Measurements from ENCODE around the gene AP1G2.
"Not testable (repeated sequence)": the region's sequence is repeated elsewhere in the genome, so short reads cannot be mapped to it uniquely, and the experiment has no call there.

The AP1G2 gene

DNA sequence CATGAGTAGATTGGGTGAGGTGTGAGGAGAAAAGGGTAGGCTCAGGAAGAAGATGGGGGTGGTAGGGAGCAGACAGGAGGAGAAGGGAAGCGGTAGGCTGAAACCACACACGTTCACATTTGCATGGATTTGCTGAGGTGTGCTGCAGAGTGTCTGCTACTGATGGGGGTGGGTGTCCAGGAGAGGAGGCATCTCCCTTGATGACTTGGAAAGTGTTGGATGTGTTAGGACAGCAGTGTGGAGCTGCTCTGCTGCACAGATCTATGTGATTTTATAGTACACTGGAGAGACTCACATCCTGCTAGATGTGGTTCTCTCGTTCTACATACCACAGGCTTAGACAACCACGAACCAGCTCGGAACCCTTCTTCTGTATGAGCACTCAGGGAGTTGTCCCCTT, 25.3 kb downstream of the AP1G2 start:
- no peak for DNase-seq

- DNase-seq = no peak
These were observed 27.5 kb downstream of the AP1G2 start for GRCh38 chr14:23540141-23540469.

- DNase-seq = peak in 29 of 58 donors; percentile 19 to 77 (median 34)
These were observed 28.1 kb downstream of the AP1G2 start for GRCh38 chr14:23539248-23540140.

- peak in 37 of 58 donors; percentile 16 to 73 (median 41) for DNase-seq
These were observed 28.8 kb downstream of the AP1G2 start for GRCh38 chr14:23538785-23539184.

- DNase-seq = no peak
These were observed 29.4 kb downstream of the AP1G2 start for GRCh38 chr14:23538050-23538718.

DNA sequence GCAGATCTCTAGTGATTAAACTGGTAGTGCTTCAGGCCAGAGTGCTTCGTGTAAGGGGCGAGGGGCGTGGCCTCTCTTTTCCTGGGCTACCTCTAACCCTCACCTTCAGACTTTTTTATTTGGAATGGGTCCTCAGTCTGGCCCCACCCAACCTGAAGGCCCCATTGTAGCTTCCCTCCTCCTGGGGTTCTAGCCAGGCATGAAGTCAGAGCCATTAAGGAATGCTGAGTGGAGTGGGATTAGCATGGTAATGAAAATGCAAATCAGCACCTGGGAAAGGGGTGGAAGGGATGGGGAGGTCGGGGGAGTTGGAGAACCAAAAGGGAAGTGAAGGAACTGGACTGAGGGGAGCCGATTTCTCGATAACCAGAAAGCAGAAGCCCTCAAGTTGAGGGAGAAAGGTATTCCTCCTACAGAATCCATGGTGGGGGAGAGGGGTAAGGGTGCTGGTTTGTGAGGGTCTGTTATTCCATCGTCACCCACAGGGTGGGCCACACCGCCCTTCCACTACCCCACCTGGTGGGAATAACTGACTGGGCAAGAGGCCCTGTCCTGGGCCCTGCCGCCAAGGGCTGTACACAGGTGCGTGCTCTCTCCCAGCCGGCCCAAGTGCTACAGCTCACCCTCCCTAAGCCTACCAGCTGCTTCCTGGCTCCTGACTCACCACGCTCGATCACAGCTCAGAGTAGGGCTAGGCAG, 30.1 kb downstream of the AP1G2 start:
- peak in 6 of 58 donors; percentile 16 to 41 (median 34) for DNase-seq

DNA sequence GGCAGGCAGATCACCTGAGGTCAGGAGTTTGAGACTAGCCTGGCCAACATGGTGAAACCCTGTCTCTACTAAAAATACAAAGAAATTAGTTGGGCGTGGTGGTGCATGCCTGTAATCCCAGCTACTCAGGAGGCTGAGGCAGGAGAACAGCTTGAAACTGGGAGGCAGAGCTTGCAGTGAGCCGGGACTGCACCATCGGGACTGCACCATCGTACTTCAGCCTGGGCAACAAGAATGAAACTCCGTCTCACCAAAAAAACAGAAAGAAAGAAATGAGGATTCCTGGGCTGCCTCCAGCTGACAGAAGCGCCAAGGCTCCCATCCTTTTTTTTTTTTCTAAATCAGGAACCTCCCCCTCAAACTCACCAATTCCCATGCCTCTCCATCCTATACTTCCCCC, 30.7 kb downstream of the AP1G2 start:
- DNase-seq = not testable (repeated sequence)

- DNase-seq = no peak
These were observed 31.1 kb downstream of the AP1G2 start for GRCh38 chr14:23536494-23536893.

GRCh38 chr14:23535943-23536342, 31.6 kb downstream of the AP1G2 start:
- DNase-seq = no peak

DNA sequence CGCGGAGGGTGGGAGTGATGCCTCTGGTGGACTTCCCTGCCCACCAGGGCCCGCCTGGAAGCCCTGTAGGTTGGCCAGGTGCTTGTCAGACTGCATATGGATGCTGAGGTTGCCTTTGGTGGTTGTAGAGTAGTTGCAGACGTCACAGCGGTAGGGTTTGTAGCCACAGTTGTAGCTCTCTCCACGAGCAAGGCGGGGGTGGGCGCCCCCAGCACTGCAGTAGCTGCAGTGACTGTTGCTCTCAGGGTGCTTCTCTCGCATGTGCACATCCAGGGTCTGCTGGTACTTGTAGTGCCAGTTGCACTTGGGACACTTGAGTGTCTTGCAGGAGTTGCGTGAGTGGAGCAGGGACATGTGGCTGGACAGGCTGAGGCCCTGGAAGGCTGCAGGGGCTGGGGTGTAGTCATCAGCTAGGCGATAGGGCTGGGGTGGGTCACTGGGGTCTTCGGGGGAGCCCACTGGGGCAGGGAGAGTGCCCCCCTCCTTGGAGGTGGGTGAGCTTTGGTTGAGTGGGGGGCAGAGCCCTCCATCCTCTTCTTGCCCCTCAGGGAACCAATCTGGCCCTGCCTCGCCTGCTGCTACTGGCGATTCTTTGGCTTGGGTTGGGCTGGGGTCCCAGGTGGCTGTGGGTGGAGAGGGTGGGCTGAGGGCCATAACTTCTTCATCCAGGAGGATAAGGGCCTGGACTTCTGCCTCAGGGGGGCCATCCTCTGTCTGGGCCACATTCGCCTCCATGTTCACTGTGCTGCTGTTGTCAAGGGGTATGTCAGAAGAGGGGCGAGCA, 33.7 kb downstream of the AP1G2 start:
- no peak for DNase-seq

GRCh38 chr14:23532658-23533057, 34.9 kb downstream of the AP1G2 start:
- no peak for DNase-seq

- no peak for DNase-seq
These were observed 36.2 kb downstream of the AP1G2 start for GRCh38 chr14:23531391-23531790.

GRCh38 chr14:23530375-23531055, 37.1 kb downstream of the AP1G2 start:
- DNase-seq = no peak

- no peak for DNase-seq
These were observed 38.6 kb downstream of the AP1G2 start for GRCh38 chr14:23529016-23529415.

DNA sequence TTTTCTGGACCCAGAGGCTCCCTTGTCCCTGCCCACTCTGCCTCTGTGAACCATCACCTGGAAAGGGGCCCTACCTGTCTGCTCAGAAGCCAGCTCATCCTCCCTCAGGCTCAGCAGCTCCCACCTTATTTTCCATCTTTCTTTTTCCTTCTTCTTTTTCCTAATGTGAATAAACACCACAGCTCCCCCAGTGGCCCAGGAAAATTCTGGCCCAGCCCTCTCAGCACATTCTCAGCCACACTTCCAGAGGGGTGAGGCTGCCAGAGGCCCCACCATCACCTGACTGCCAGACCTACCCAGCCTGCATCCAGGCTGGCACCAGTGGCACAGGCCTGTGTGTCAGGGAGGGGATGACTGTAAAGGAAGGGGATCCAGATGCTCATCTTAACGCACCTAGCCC, 39.0 kb downstream of the AP1G2 start:
- peak in 8 of 58 donors; percentile 20 to 44 (median 30) for DNase-seq

- no peak for DNase-seq
These were observed 42.0 kb downstream of the AP1G2 start for GRCh38 chr14:23525611-23526010.

- DNase-seq = no peak
These were observed 42.6 kb downstream of the AP1G2 start for GRCh38 chr14:23524954-23525353.

DNA sequence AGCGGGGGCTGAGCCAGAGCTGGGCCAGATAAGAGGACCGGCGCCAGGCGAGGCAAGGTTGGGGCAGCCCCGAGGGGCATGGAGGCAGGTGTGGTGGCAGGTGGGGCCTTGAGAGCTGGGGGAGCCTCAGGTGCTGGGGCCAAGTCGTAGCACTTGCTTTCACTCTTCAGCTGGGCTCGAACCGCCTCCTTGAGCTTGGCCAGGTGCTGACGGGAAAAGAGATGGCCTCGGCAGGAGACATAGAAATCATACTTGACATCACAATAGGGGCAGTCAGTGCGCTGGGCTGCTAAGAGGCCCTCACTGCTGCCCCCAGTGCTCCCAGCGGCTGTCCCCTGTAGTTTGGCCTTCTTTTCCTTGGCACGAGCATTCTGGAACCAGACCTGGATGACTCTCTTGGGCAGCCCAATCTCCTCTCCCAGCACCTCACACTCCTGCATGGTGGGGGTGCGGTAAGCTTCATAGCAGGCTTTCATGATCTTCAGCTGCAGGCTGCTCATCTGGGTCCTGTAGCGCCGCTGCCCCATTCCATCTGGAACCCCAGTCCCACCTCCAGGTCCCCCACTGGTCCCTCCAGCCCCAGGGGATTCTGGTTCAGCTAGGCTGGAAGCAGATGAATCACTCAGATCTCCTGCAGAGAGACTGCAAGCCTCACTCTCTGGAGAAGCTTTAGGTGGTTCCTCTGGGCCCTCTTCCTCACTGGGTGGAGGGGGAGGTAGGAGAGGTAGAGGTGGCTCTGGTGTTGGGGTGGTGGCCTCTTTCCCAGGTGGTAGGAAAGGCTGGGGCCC, 44.2 kb downstream of the AP1G2 start:
- DNase-seq = no peak

DNA sequence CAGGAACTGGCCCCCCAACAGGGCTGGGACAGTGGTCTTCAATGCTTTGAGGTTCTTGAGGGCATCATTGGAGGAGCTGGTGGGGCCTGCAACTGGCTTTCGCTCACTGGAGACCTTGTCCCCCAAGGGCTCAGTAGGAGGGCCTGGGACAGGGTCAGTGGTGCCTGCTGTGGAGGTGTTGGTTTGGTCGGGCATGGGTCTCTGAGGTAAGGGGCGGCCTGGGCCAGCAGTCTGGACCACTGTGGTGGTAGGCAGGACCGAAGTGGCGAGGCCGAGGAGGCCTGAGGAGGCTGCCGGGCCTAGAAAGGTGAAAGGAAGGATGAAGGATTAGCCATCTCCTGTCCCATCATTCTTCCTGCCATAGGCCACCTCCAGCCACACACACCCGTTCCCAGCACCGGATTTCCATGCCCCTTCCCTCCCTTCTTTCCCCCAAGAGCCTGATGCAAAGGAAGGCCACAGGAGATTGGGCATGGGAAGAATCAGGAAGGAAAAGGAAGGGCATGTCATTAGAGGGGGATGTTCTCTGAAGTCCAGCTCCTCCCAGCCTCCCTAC, 44.9 kb downstream of the AP1G2 start:
- no peak for DNase-seq
